HG02798 (cell line): ENCODE measurements around the gene C13orf46.
A peak's percentile ranks its signal among the peaks of the same experiment; 100 is the strongest.

Experiments used
- ATAC-seq: cut with Tn5 transposase; IDR thresholded peaks from one replicate; pipeline ENCODE4 v1.9.1; 2021; ENCODE audit warnings: mild to moderate bottlenecking; ENCODE audit not compliant: unreplicated experiment, poor library complexity

The C13orf46 gene

GRCh38 chr13:113958373-113958772, 15.5 kb downstream of the C13orf46 start:
- ATAC-seq = no peak

- no peak for ATAC-seq
These were observed 17.3 kb downstream of the C13orf46 start for GRCh38 chr13:113956571-113956970.

DNA sequence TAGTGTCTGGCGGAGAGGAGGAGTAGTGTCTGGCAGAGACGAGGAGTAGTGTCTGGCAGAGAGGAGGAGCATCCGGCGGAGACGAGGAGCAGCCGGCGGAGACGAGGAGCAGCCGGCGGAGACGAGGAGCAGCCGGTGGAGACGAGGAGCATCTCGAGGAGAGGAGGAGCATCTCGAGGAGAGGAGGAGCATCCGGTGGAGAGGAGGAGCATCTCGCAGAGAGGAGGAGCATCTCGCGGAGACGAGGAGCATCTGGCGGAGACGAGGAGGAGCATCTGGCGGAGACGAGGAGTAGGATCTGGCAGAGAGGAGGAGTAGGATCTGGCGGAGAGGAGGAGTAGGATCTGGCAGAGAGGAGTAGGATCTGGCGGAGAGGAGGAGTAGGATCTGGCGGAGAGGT, 18.2 kb downstream of the C13orf46 start:
- ATAC-seq = no peak

DNA sequence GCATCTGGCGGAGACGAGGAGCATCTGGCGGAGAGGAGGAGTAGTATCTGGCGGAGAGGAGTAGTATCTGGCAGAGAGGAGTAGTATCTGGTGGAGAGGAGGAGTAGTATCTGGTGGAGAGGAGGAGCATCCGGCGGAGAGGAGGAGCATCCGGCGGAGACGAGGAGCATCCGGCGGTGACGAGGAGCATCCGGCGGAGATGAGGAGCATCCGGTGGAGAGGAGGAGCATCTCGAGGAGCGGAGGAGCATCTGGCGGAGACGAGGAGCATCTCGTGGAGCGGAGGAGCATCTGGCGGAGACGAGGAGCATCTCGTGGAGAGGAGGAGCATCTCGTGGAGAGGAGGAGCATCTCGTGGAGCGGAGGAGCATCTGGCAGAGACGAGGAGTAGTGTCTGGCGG, 18.6 kb downstream of the C13orf46 start:
- no peak for ATAC-seq

GRCh38 chr13:113954046-113954835, 19.6 kb downstream of the C13orf46 start:
- no peak for ATAC-seq

- ATAC-seq = no peak
These were observed 20.3 kb downstream of the C13orf46 start for GRCh38 chr13:113953561-113953960.

DNA sequence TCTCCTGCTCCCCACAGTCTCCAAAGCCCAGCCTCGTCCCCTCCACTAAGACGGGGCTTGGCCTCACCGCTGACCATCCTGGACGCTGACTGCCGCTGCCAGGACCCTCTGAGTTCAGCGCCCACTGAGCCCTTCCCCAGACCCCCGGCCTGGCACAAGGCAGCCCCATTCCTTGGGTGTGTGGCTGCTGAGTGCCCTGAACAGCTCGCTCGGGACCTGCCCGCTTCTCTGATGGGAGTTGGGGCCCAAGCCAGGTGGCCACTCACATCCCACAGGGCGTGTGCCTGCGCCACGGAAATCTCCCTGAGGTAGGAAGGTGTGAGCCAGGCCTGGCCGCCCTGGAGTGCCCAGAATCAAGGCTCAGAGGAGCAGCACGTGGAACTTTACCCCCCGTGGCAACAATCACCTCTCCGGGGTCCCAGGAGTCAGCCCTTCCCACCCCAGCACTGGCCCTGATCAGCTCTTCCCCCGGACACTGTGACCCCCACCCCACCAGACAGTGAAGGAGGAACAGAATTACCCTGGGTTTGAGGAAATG, 20.8 kb downstream of the C13orf46 start:
- ATAC-seq = no peak

DNA sequence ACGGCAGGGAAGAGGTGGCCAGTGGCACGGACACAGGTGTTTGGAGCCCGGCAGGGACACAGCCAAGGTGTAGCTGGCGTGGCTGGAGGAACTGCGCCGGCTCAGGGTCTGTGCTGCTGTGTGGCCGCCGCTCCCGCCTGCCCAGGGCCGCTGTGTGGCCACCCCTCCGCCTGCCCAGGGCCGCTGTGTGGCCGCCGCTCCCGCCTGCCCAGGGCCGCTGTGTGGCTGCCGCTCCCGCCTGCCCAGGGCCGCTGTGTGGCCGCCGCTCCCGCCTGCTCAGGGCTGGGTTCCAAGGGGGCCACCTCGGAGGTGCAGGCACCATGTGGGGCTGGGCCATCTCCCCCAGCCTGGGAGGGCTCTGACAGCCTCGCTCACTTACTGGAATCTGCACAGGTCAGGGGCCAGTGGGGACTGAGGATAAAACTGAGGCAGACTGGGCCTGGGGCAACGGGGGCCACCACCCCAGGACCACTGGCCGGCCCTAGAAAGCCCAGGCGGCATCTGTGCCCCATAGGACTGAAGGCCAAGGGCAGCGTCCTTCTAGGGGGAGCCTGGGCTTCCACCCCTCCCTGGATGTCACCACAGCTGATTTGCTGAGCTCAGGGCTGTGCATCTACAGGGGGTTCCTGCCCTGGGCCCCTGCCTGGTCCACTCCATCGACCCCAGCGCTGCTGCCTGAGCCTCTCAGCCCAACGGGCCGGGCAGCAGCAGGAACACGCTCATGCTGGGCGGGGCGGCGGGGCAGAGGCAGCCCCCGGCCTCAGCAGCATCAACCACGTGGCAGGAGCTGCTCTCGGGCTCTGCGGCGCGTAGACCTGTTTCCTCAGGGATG, 21.5 kb downstream of the C13orf46 start:
- no peak for ATAC-seq

- peak; percentile 81 for ATAC-seq
These were observed 22.5 kb downstream of the C13orf46 start for GRCh38 chr13:113951246-113951999.

- ATAC-seq = peak; percentile 8
These were observed 23.2 kb downstream of the C13orf46 start for GRCh38 chr13:113950451-113951245.

GRCh38 chr13:113949546-113949945, 24.3 kb downstream of the C13orf46 start:
- no peak for ATAC-seq

DNA sequence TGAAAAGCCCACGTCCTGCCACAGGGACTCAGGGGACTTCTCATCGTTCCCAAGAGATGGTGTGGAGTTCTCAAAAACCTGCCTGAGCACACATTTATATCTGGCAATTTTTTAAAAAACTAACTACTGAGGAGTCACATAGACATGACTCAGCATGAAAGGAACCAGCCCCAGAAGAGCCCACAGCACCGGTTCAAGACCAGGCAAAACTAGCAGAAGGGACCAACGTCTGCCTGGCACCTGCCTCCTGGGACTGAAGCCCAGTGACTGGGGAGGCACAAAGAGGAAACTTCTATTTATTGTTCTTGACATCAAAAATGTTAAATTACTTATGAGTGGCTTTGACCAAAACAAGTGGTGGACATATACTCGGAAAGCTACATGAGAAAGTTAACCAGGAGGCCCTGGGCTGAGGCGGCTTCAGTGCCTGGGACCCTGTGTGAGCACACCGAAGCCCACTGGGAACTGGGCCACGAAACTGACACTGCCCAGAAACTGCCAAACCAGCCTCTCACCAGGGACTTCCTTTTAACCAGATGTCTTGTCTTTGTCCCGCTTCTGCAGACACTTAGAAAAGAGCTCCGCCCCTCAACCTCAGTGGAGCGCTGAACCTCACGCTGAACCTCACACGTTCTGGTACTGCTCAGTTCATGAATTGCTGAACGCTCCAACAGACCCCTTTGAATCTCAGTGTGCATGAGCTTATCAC, 25.7 kb downstream of the C13orf46 start:
- no peak for ATAC-seq

DNA sequence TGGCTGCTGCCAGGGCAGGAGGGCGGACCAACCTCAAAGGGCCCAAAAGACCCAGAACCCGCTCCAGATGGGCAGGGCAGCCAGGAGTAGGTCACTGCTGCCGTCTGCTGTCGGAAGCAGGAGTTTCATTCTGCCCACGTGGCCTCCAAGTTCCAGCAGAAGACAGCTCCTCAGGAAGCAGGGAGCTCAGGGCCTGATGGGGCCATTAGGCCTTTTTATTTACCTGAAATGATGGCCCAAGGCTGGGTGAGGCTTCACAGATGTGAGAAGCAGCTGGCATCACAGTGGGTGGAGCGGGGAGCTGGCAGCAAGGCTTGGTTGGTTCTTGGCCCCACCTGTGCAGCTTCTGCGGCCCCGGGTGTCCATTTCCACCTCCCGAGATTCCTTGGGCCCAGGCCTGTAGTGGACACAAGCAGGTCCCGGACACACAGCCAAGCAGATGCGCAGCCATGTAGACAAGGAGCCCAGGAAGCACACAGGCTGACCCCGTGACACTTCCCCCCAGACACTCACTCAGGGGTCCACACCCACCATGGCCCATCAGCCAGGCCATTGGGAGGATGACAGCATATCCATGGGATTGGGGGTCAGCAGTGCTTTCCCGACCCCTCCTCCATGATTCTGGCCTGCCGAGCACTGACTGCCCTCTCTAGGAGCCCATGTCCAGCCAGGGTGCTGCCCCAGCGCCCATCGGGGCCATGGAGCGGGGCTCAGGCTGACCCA, 26.4 kb downstream of the C13orf46 start:
- no peak for ATAC-seq

DNA sequence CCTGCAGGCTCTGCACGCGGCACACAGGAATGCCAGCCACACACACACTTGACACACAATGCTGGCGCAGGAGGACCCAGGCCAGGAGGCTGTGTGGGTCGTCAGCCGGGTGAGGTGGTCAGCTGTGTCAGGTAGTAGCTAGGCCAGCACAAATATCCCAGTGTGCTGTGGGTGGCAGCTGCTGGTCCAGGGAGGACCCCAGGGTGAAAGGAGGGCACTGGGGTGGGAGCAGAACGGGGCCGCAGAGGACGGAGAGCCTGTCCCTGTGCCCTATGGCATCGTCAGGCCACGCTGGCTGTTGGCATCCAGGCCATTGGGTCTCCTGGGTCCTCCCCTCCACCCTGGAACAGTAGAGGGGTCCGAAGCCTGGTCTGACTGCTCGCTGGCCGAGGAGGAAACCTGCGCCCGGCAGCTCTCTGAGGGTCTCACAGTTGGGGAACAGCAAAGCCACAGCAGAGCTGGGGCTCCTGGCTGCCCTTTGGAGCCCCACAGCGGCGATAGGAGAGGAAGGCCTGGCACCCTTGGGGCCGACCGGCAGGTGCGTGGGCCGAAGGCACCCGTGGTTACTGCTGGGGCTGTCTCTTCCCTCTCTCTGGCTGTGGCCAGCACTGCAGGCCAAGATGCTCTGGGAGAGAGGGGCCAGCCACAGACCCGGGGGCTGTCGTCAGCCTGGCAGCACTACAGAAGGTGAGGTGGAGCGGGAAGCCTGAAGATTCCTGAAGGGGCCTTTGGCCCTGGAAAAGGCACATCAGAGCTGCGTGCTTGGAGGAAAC, 27.3 kb downstream of the C13orf46 start:
- no peak for ATAC-seq

DNA sequence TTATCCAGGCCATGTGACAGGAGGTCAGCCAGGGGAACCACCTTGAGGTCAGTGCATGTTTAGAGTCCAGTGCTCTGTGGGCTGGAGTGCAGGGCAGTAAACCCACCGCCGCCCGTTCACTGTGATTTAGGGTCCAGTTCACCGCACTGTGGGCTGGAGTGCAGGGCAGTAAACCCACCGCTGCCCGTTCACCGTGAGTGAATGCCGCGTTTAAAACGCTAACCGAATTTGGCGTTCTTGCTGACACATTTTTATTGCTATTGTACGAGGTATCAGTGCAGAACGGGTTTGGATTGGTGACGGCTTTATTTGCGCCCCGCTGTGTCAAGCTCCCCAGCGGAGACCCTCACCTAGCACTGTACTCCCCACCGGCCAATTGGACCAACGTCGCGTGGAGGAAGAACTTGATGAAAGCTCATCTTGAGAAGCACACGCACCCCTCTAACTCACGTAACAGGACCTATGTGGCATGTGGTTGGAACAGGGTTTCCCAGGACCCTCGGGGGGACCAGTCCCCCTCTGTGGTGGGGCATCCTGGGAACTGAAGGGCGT, 27.9 kb downstream of the C13orf46 start:
- no peak for ATAC-seq

GRCh38 chr13:113943821-113944565, 29.9 kb downstream of the C13orf46 start:
- no peak for ATAC-seq

- no peak for ATAC-seq
These were observed 31.2 kb downstream of the C13orf46 start for GRCh38 chr13:113942591-113943103.
